Right lobe of liver (tissue), 4 donors: ENCODE results near the gene RAB41.

Experiments
- CTCF ChIP-seq, 4 donors: fragments of 200-600 bp in 3 of 4; fragments of 450-650 bp in 1 of 4; IDR thresholded peaks; one replicate each; pipeline versions ENCODE4 v1.5.1 to v1.8.0; 2016 to 2022; ENCODE audit warnings: antibody characterized with exemption in 4 of 4, mild to moderate bottlenecking in 2 of 4
- POLR2A ChIP-seq: fragments of 450-650 bp; IDR thresholded peaks from one replicate; pipeline ENCODE4 v1.6.1; 2017; ENCODE audit warnings: antibody characterized with exemption, mild to moderate bottlenecking
- donor health status: DM: no; HTN: no; CAD: no.
- donor health status: DM: no; HTN: no; CAD: no.
- donor health status: DM: no; HTN: yes; CAD: no.

GRCh38 chrX:70279081-70279480 lies 2.9 kb upstream of the RAB41 start:
- TF ChIP-seq CTCF (IDR thresholded peaks at IDR 0.05) = no peak
- no peak for TF ChIP-seq POLR2A
